ENCODE data around the gene ETV7.
"Not testable (repeated sequence)": the region's sequence is repeated elsewhere in the genome, so short reads cannot be mapped to it uniquely, and the experiment has no call there.

ETV7 gene
- total RNA-seq: 2.1 to 6.2 reads per million in 2 experiments

DNA sequence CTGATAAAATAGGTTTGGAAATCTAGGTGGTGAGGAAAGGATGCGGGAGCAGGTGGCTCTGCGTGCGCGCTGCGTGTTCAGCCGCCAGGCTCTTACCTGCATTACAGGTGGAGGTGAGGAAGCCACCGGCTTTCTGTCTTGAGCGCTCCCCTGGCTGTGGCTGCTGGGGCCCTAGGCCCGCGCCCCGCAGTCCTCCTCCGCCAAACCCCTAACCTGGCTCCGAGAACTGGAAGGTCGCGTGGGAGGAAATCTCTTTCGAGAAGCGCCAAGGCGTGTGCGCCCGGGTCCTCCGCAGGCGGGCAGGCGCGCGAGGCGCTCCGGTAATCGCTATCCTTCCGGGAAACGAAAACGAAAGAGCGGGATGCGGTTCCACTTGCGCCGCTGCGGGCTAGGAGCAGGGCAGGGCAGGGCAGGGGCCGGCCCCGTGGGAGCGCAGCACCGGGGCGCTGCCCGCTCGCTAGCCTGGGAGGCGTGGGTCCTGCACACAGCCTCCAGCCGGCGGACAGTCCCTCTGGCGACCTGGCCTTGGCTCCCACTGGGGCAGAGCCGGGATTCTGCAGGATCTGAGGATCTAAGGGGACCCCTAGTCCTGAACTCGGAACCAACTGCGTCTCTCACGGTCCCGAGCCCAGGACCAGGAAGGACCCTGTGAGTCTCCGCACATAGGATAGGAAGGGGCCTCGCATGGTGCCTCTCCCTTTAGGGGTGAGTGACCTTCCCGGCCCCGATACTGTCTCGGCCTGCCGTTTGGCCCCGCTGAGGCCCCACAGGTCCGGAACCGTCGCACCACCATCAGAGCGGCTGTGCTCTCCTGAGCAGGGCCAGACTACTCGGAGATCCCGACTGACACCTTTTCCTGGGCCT lies at the start of gene ETV7:
Gene ETV7 (minus strand): TSS at position 230 of the 864 bp plus-strand sequence. CDS start 128 bp downstream, at position 102.
- peak; percentile 10 for DNase-seq (ENCODE audit: low read depth)

DNA sequence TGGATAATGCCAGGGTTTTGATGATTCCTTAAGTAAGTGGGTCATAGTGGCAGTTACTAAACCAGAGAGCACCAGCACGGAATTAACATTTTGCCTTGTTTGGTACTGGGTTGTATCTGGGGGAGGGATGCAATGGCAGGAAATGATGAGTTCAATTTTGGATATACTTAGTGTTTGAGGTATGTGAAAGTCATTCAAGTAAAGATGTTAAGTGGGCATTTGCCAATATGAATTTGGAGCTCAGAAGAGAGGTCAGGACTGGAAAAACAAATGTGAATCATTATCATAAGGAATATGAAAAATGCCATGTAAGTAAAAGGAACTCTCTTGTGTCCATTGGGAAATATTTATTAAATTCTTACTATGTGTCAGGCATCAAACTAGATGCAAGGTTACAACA lies 49.0 kb upstream of the ETV7 start:
- no peak for DNase-seq (ENCODE audit: low read depth)

GRCh38 chr6:36432151-36432671 lies 44.7 kb upstream of the ETV7 start:
- no peak for DNase-seq (ENCODE audit: low read depth)

DNA sequence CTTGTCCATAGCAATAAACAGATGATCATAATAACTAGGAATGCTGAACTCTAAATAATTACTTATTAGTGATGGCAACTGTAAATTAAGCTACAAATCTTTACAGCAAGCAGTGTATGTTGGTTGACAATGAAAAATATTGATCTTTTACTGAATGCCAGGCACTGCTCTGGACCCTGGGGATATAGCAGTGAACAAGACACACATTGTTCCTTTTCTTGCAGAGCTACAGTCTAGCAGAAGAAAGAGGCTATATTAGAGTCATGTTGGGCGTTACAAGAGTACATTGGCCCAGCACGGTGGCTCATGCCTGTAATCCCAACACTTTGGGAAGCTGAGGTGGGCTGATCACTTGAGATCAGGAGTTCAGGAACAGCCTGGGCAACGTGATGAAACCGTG lies 43.7 kb upstream of the ETV7 start:
- DNase-seq (ENCODE audit: low read depth): no peak

DNA sequence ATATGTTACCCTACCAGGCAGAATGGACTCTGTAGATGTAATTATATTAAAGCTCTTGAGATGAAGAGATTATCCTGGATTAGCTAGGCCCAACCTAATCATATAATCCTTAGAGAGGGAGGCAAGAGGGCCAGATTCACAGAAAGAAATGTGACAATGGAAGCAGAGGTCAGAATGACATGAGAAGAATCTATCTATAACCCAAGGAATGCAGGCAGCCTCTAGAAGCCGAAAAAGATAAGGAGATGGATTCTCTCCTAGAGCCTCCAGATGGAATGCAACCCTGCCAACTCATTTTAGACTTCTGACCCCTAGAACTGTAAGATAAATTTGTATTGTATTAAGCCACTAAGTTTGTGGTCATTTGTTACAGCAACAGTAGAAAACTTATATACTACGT lies 42.9 kb upstream of the ETV7 start:
- DNase-seq (ENCODE audit: low read depth): no peak

GRCh38 chr6:36428911-36429310 lies 41.4 kb upstream of the ETV7 start:
- no peak for DNase-seq (ENCODE audit: low read depth)

DNA sequence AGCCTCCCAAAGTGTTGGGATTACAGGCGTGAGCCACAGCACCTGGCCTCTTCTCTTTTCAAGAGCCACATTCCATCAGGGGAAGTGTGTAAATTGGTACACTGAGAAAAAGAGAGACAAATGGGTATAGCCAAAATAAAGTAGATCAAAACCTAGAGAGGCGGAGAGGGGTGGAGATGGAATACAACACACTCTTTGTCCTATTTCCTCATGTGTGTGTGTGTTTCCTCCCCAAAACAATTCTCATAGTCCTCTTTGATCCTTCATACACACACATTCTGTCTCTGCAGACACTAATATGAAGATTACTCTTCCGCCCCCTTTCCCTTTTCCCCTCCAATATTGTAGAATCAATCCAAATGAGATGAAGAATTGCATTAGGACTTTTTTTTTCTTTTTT lies 39.2 kb upstream of the ETV7 start:
- no peak for DNase-seq (ENCODE audit: low read depth)

GRCh38 chr6:36423101-36423824 lies 35.8 kb upstream of the ETV7 start:
- peak; percentile 98 for DNase-seq (ENCODE audit: low read depth)

- no peak for DNase-seq (ENCODE audit: low read depth)
Observed at GRCh38 chr6:36422714-36423100, 35.2 kb upstream of the ETV7 start.

DNA sequence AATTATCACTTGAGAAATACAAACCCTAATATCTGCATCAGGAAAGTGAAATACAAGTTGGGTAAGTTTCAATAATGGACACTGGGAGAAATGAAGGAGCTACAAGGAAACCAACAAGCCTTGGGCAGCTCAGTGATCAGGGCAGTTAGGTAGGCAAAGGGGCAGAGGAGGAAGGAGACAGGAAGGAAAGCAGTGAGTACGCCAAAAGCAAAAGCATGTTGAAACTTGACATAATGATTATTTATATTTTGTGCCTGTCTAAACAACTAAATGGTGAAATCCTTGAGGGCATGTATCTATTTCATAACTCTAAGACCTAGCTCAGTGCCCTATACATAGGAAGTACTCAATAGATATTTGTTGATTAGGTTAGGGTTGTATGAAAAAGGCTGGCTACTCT lies 31.8 kb upstream of the ETV7 start:
- no peak for DNase-seq (ENCODE audit: low read depth)

DNA sequence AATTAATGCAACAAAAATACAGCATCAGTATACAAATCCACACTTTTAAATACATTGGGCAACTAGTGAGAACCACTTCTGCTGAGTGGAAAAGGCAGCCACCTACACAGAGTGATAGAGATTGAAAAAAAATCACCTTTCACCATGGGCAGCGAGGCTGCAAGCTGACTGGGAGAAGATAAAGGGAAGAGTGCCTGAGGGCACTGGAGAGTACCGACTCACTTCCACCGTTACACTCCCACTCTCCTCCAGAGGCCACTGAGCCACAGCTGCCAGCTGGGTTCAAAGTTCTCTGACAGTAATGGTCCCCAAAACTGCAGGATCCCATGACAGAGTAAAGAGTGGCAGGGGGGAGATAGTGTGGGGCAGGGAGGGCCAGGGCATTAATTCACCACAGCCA lies 31.1 kb upstream of the ETV7 start:
- no peak for DNase-seq (ENCODE audit: low read depth)

DNA sequence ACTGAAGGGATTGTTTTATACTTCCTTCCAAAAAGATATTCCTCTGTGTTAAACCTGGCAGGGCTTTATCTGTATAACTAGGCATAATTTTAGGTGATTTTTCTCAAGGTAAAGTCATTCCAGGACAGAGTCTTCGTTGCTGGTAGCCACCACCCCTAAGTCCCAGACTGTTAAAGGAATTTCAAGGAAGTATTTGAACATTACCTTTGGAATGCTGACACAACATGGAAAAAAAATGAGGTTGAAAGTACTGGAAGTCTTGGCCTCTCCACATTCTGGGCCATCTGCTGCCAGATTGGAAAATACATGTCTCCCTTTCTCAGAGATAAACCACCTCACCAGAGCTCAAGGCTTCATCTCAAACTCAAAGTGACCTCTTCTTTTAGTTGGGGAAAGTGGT lies 27.0 kb upstream of the ETV7 start:
- no peak for DNase-seq (ENCODE audit: low read depth)

DNA sequence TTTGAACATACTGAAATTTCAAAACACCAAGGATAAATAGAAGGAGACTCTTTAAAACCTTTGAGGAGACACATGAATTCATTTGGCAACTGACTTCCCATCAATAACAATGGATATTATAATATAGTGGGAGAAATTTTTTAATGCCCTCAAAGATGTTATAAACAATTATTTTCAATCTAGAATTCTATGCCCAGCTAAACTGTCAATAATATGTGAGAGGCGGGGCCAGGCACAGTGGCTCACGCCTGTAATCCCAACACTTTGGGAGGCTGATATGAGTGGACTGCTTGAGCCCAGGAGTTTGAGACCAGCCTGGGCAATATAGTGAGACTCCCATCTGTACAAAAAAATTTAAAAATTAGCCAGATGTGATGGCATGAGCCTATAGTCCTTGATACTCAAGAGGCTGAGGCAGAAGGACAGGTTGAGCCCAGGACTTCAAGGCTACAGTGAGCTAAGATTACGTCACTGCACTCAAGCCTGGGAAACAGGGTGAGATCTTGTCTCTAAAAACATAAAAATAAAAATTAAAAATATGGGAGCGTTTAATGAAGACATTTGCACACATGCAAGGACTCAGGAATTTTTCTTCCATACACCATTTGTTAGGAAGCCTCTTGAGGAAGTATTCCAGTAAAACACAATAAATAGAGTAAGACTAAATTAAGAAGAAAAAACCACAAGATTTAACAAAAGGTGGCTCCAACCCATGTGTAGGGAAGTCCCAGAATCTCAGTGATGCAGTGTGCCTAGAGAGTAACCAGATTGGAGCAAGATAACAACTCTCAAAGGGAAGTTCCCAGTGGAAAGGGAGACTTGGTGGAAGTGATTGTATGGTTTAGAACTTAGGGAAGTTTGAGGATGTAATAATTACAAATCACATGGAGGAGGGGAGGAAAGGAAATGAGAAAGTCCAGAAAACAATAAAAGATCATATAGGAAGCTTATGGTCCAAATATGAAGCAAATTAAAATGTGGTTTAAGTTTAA lies 26.3 kb upstream of the ETV7 start:
- no peak for DNase-seq (ENCODE audit: low read depth)

DNA sequence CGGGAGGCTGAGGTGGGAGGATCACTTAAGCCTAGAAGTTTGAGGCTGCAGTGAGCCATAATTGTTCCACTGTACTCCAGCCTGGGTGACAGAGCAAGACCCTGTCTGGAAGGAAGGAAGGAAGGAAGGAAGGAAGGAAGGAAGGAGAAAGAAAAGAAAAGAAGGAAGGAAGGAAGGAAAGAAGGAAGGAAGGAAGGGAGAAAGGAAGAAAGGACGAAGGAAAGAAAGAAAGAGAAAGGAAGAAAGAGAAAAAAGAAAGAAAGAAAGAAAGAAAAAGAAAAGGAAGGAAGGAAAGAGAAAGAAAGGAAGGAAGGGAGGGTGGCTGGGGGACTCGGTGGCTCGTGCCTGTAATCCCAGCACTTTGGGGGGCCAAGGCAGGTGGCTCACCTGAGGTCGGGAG lies 22.2 kb upstream of the ETV7 start:
- not testable (repeated sequence) for DNase-seq (ENCODE audit: low read depth)

GRCh38 chr6:36404164-36404563 lies 16.7 kb upstream of the ETV7 start:
- DNase-seq (ENCODE audit: low read depth): no peak

- DNase-seq (ENCODE audit: low read depth): no peak
Observed at GRCh38 chr6:36402481-36402880, 15.0 kb upstream of the ETV7 start.

DNA sequence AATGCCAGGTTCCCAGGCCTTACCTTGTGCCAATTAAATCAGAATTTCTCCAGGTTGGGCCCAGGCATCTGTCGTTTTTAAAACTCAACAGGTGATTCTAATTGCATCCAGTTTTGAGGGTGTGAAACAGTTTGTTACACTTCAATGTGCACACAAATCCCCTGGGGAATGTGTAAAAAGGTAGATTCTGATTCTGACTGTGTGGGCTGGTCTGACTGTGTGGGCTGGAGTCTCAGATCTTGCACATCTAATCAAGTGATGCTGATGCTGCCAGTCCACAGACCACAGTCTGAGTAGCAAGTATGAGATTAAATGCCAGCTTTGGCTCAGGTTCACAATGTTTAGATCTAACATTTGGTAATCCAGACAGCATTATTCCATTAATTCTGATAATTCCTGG lies 12.5 kb upstream of the ETV7 start:
- DNase-seq (ENCODE audit: low read depth): no peak

DNA sequence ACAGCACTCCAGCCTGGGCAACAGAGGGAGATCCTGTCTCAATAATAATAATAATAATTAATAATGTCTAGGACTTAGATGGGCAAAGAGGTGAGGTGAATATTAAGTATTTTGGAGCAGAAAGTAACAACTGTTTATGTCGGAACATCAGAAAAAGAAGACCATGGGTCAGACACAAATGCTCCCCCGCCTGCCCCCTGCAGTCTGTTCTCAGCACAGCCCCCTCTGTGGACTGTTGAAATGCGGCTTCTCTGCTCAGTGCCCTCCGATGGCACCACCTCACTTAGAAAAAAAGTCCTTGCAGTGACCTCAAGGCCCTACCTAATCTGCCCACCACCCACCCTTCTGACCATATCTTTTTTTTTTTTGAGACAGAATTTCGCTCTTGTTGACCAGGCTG lies 5.2 kb upstream of the ETV7 start:
- DNase-seq (ENCODE audit: low read depth): no peak

GRCh38 chr6:36389353-36389752 lies 1.9 kb upstream of the ETV7 start:
- no peak for DNase-seq (ENCODE audit: low read depth)

DNA sequence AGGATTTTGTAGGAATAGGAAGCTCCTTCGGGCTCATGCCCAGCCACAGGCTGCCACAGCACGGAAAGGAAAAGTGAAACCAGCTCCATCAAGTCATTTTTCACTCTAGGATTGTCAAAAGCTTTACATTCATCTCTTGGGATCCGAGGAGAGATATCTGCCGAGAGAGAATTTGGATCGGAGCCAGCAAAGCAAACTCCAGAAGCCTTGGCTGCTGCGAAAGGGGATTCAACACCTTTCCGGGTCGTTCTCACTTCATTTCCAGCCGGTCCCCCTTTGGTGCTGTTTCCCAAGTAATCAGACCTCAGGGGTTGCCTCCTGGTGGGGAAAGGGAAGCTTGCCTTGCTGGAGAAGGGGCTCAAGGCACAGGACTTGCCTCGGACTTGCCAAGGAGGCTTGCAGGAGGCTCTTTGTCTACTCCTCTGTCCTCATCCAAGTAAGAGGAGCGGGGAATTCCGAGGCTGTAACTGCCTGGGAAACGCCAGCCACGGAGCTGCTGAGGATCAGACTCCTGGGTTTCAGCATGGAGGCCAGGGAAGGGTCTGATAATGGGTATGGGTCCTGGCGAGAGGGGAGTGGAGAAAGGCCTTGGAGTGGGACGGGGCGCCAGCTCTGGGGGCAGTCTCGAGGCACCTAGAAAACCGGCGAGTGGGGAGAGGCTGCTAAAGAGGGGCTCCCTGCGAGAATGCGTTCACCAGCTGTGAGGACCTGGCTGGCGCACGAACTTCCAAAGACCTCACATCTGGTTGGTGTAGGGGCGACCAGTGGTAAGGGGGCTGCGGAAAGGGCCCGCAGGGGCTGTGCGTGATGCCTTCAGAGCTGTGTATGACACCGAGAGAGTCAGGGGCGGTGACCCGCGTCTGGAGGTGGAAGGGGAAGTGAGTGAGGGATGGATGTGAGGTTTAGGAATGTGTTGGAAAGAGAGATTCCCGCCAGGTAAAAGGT lies 702 bp downstream of the ETV7 start:
- no peak for DNase-seq (ENCODE audit: low read depth)

DNA sequence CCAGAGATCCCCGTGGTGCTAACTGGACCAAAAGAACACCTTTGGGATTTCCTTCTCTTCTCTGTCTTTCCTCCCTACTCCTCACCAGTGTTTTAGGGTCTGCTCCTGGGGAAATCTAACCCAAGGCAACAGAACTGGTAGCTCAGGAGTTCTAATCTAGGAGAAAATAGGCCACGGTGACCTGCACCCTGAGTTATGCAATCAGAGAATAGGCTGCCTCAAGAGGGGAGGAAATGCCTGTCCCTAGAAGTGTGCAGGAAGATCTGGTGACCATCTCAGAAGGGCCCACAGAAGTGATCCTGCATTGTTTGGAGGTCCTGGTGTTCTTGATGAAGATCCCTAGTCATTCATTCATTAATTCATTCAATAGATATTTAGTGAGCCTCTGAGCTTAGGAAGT lies 3.4 kb downstream of the ETV7 start:
- no peak for DNase-seq (ENCODE audit: low read depth)

Measured in T follicular helper cell (primary cell).